Astrocyte of the cerebellum (primary cell): ENCODE data around the gene PPP1R1B.

ENCODE experiments used
- DNase-seq: peaks from one replicate; pipeline ENCODE4 v3.0.0-alpha.2; 2011; ENCODE audit warnings: low read depth
- H3K4me3 ChIP-seq: 2 replicates; pipeline ENCODE4 v1.5.1; 2011; ENCODE audit warnings: mild to moderate bottlenecking, low read depth, low read length, moderate library complexity
- in situ Hi-C: cut with HindIII; loops from 2 replicates; pipeline ENCODE4 v1.10.0; 2017; ENCODE audit warnings: low sequenced_read_pairs
- TF ChIP-seq, protein P1 (sequence below): IDR thresholded peaks from 2 replicates; pipeline ENCODE4 v1.5.1; 2012; ENCODE audit warnings: low read length, low read depth, moderate library complexity, mild to moderate bottlenecking; ENCODE audit errors: missing control alignments

Gene PPP1R1B

DNA sequence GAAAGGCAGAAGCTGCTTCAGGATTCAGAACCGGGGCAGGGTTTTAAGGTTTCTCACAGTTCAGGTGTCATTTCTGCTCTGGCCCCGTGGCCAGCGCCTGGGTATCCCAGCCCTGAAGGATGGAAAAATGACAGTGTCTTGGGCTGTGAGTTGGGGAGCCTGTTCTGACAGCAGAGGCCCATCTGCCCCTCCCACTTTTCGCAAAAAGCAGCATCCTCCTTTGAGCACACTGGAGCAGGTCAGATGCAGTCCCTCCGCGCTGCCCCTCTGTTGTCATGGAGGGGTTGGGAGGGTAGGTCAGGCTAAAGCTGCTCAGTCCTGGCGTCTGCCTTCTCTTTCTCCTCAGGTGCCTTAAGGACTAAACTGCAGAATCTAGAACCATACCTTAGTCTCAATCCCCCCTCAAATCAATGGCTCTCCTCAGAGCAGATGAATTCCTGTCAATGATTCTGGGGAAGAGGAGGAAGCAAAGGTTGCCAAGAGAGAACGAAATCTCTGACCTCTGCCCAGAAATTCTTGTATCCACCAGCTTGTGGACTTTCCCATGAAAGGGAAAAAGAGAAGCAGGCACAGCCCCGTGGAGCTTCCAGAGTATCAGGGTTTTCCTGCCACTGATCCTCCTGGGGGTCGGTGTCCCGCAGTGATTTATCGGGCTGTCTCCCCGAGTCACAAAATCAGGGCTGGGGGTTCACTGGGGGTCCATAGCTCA lies 26.3 kb upstream of the PPP1R1B start:
- in situ Hi-C loops, result no loop called here
- DNase-seq, result no peak

GRCh38 chr17:39600997-39601597 lies 25.7 kb upstream of the PPP1R1B start:
- TF ChIP-seq, protein P1, sequence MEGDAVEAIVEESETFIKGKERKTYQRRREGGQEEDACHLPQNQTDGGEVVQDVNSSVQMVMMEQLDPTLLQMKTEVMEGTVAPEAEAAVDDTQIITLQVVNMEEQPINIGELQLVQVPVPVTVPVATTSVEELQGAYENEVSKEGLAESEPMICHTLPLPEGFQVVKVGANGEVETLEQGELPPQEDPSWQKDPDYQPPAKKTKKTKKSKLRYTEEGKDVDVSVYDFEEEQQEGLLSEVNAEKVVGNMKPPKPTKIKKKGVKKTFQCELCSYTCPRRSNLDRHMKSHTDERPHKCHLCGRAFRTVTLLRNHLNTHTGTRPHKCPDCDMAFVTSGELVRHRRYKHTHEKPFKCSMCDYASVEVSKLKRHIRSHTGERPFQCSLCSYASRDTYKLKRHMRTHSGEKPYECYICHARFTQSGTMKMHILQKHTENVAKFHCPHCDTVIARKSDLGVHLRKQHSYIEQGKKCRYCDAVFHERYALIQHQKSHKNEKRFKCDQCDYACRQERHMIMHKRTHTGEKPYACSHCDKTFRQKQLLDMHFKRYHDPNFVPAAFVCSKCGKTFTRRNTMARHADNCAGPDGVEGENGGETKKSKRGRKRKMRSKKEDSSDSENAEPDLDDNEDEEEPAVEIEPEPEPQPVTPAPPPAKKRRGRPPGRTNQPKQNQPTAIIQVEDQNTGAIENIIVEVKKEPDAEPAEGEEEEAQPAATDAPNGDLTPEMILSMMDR, result no peak
- no peak for DNase-seq
- in situ Hi-C loops, result no loop called here
- no peak overlapping the region for H3K4me3 ChIP-seq

More for the DNA sequence above, 26.3 kb upstream of the PPP1R1B start:
- TF ChIP-seq, protein P1, result no peak
- H3K4me3 ChIP-seq, result no peak overlapping the region

- H3K4me3 ChIP-seq, result no peak overlapping the region
- in situ Hi-C loops, result no loop called here
- TF ChIP-seq, protein P1, result no peak
- DNase-seq, result no peak
Observed at GRCh38 chr17:39601758-39602532, 24.8 kb upstream of the PPP1R1B start.

GRCh38 chr17:39602533-39603303 lies 24.0 kb upstream of the PPP1R1B start:
- DNase-seq, result no peak
- in situ Hi-C loops, result no loop called here
- H3K4me3 ChIP-seq, result no peak overlapping the region
- TF ChIP-seq, protein P1, result no peak

DNA sequence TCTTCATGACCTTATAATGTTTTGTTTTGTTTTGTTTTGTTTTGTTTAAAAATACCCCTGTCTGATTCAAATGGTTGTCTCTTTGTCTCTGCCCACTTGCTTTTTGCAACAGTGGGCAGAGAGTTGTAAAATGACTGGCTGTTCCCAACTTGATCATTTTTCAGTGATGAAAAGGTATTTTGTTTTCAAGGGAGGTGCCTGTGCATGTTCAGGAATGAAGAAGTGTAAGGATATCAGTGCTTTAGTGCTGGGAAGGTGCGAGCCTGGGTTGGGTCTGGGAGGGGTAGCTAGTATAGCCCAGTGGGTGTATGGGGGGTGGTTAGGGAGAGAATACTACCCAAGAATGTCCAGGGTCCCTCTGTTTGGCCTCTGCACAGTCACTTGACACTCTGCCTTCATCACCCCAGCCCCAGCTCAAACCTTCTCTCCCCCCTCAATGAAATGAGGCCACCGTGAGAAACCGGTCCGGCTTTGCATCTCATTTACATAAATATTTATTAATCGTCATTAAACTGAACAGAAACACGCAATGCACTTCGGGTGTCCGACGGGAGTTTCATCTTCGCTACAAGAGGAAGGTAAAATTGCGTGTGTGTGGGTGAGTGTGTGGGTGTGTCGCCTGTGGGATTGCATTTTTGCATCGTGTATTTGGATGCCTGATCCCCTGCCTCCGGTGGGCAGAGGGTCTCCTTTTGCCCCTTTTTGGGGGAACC lies 23.3 kb upstream of the PPP1R1B start:
- DNase-seq, result no peak
- H3K4me3 ChIP-seq, result no peak overlapping the region
- in situ Hi-C loops, result no loop called here
- TF ChIP-seq, protein P1, result no peak
